Fibroblast of skin of left quadriceps (primary cell): ENCODE data around the gene PRSS53.
"Not testable (repeated sequence)": the region's sequence is repeated elsewhere in the genome, so short reads cannot be mapped to it uniquely, and the experiment has no call there.

Experiments used
- DNase-seq, 2 experiments: peaks; one replicate each; pipeline ENCODE4 v3.0.0-alpha.2; 2013; ENCODE audit warnings: low read depth in 2 of 2

Gene PRSS53

GRCh38 chr16:31088459-31089183 is at the start of gene PRSS53:
Gene PRSS53, minus strand, starts transcription at chr16:31088943. Its CDS starts 134 bp downstream, at chr16:31088809.
- DNase-seq = no peak

DNA sequence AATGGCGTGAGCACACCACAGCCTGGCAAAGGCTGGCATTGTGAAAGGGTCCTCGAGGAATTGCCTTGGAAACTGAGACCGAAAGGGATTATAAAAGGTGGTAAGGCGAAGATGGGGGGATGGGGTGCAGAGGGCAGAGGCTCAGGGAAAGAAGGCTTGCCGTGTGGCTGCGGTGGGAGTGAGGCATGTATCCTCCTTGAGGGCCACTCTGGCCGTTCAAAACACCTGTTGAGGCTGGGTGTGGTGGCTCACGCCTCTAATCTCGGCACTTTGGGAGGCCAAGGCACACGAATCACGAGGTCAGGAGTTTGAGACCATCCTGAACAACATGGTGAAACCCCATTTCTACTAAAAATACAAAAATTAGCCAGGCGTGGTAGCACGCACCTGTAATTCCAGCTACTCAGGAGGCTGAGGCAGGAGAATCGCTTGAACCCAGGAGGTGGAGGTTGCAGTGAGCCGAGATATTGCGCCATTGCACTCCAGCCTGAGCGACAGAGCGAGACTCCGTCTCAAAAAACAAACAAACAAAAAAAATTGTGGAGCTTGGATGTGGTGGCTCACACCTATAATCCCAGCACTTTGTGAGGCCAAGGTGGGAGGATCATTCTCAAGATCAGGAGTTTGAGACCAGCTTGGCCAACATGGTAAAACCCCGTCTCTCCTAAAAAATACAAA is 48.2 kb upstream of the PRSS53 start:
- DNase-seq = not testable (repeated sequence)

GRCh38 chr16:31136287-31136662 is 47.5 kb upstream of the PRSS53 start:
- no peak for DNase-seq

DNA sequence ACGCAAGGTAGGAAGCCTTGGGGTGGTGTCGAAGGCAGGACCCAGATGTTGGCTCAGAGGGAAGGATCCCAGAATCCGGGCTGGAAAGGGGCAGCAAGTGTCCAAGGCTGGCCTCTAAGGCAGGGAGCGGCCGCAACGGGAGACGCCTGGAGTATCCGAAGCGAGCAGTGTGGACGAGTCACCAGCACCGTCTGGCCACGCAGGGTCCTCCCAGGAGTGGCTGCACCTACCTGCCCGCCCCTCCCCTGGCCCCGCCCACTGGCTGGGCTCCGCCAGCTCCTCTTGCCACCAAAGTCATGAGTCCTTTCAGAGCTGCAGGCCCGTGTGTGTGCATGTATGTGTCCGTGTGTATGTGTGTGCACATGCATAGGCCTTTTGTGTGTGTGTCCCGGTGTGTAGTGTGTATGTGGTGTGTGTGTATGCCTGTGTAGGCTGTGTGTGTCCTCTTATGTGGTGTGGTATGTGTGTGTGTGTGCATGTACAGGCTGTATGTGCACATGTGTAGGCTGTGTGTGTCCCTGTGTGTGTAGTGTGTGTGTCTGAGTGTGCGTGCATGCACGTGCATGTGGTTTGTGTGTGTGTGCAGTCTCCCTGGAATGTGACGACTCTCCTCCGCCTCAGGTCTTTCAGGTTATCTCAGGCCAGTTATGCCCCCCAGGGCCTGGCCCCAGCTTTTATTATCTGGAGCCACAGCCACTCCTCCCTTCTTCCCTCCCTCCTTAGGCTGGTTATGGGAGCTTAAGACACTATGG is 47.0 kb upstream of the PRSS53 start, which contains the start of gene PRSS8:
PRSS8 (minus strand) TSS at position 193 of the 752 bp plus-strand sequence. CDS start 229 bp downstream, outside the sequence.
- DNase-seq = no peak

- no peak for DNase-seq
Measured at GRCh38 chr16:31134625-31135534, 46.1 kb upstream of the PRSS53 start.

GRCh38 chr16:31134091-31134571 is 45.4 kb upstream of the PRSS53 start:
- DNase-seq = no peak

DNA sequence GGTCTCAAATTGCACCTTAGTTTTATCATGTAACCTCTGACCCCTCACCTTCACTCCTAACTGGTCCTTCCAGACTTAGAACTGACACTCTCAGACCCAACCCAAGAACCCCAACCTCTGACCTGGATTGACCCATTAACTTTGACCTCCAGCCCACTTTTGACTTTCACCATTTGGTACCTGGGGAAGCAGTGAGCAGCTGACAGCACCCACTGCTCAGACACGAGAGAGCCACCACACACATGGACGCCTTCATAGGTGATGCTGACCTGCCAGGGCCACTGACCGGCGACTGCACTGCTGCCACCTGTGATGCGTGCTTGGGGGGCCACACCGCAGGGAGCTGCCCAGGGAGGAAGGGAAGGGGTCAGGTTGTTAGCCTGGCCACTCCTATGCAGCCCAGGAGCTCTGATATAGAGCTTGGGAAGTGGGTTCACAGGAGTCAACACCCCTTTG is 44.3 kb upstream of the PRSS53 start:
- DNase-seq = no peak

DNA sequence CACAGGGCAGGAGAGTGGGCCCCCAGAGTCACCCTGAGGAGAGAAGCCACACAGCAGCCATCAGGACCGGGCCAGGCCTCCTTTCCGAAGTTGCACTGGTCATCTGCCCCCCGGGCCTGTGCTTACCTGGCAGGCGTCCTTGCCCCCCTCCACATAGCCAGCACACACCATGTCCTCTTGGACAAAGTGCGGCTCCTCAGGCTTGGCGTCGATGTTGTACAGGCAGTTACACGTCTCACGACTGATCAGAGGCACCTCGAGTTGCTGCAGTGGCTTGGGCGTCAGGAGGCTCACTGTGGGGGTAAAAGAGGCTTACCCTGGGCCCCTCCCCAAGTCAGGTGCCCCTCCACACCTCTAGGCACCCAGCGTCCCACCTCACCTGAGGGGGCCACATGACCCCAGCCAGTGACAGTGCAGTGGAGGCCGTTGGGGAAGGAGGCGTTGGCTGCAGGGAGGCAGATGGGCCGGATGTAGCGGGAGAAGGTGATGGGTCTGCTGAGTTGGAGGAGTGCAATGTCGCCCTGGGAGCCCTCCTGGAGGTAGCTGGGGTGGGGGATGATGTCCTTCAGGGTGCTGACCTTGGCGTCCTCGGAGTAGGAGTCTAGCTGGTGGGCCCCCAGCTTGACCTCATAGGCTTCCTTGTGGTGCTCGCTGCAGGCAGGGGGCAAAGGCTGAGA is 43.7 kb upstream of the PRSS53 start:
- no peak for DNase-seq

DNA sequence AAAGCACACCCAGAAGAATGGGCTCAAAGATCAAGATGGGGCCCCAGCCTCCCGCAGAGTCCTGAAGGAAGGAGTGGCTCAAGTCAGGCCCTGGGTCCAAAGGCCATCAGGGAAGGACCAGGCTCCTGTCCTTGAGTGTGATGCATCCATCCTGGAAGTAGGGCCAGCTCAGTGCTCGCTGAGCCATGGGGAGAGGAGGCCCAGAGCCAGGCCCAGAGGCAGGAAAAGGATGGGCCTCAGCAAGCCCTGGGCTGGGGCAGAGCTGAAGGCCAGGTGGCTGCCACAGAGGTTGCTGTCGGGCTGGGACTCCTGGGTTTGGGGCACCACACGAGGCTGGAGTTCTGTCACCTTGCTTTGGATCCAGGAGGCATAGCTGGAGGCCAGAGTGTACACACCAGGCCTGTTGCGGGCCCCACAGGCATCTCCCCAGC is 43.1 kb upstream of the PRSS53 start:
- DNase-seq = no peak

DNA sequence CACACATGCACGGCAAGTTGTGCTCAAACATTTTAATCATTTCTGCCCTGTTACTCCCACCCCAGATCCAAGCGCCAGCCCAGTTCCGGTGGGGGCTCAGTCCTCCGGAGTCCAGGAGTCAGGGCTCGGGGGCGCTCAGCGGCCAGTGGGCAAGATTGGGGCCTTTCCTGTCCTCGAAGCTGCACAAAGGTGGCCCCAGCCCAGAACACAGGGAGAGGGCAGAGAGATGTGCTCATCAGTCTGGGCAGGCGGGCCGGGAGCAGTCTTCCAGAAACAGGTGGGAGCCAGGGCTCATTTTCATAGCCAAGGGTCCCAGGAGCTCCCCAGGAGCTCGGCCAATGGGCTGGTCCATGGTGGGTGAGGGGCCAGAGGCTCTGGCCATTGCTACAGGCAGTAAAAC is 42.7 kb upstream of the PRSS53 start:
- no peak for DNase-seq

DNA sequence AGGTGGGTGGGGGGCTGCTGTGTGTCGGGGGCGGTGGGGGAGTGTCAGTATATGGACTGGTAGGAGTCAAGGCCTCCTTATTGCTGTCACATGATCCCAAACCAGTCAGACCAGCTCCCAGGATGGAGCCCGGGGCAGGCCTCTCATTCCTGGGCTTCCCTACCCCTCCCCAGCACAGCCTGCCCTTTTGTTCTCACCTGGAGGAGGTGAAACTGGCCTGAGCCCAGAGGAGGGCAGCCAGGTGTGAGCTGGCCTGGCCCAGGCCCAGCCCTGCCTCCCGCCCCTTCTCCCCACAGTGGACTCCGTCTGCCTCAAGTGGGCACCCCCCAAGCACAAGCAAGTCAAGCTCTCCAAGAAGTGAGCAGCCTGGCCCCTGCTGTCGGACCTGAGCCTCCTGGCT is 42.2 kb upstream of the PRSS53 start:
- no peak for DNase-seq

DNA sequence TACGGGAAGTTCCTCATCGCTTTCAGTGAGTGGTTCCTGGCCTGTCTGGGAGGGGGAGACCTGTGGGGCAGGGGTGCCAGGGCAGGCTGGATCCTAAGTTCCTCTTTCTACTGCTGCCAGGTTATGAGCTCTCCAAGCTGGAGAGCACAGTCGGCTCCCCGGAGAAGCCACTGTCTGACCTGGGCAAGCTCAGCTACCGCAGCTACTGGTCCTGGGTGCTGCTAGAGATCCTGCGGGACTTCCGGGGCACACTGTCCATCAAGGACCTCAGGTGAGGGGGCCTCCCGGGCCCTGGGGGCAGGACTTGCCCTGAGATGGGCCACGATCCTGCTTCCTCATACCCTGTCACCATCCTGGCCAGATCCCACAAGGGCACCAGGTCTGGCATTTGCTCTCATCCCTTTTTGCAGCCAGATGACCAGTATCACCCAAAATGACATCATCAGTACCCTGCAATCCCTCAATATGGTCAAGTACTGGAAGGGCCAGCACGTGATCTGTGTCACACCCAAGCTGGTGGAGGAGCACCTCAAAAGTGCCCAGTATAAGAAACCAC is 41.7 kb upstream of the PRSS53 start:
- DNase-seq = no peak

- DNase-seq = no peak
Measured at GRCh38 chr16:31129568-31130335, 41.0 kb upstream of the PRSS53 start.

- DNase-seq = no peak
Measured at GRCh38 chr16:31128711-31129567, 40.2 kb upstream of the PRSS53 start.

DNA sequence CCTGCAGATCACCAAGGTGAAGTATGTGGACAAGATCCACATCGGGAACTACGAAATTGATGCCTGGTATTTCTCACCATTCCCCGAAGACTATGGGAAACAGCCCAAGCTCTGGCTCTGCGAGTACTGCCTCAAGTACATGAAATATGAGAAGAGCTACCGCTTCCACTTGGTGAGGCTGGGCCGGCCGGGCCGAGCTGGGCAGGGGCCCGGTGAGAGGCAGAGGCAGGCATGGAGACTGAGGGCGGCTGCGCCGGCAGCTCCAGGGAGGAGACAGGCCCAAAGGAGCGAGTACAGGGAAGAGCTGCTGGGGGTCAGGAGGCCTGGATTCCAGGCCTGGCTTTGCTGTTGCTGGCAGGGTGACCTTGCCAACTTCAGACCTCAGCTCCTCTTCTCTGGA is 38.4 kb upstream of the PRSS53 start:
- DNase-seq = no peak

DNA sequence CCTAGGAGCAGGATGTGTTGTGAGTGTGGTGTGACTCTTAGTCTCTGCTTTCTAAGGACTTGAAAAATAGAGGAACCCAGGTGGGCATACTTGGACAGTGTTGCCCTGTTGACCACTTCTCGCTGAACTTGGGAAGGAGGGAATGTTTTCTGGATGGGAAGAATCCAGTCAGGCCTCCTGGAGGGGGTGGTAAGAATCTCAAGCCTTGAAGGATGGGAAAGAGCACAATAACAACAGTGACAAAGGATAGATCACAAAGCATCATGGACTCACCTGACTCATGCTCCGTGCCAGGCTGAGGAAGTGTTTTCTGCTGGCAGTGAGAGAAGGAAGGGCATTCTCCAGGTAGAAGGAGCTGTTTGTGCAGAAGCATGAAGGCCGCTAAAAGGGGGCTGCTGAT is 37.1 kb upstream of the PRSS53 start:
- DNase-seq = no peak

GRCh38 chr16:31120129-31120528 is 31.4 kb upstream of the PRSS53 start:
- DNase-seq = no peak
